Measurements from ENCODE around the gene DCK. TPM values are rescaled to one million over a fixed set of nuclear protein-coding genes. Genes with fewer than 3 reads are reported as not detected.
A peak's percentile ranks its signal among the peaks of the same experiment; 100 is the strongest.

DCK gene
- total RNA-seq: 10 to 100 TPM; 21.1 to 30.4 (median 24.9) TPM

DNA sequence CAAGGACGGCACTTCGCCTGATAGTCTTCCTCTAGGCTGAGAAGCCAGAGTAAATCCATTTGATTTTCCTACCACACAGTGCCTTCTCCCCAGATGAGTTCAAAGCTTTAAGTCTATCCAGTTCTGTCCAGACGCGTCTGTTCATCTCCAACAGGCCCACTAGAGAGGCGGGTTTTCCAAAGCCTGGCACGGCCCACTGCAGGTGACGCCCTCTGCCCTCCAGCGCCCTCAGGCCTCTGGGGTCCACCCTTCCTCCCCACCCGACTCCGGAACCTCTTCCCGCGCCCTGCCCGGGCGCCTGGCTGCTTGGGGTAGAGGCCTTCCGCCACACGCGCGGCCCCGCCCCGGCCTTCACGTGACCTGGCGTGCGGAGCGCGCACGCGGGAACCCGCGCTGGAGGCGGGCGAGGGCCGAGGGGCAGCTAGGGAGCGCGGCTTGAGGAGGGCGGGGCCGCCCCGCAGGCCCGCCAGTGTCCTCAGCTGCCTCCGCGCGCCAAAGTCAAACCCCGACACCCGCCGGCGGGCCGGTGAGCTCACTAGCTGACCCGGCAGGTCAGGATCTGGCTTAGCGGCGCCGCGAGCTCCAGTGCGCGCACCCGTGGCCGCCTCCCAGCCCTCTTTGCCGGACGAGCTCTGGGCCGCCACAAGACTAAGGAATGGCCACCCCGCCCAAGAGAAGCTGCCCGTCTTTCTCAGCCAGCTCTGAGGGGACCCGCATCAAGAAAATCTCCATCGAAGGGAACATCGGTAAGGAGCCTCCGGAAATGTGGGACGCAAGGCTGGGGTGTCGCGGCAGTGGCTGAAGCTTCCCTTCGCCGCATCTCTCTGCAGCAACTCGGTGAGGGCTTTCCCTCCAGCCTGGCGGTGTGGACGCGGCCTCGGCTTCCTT lies at the start of gene DCK:
TSS of gene DCK (plus strand) at position 469 of the 888 bp plus-strand sequence. CDS start at position 656, 187 bp downstream.
- TF ChIP-seq, protein P1, sequence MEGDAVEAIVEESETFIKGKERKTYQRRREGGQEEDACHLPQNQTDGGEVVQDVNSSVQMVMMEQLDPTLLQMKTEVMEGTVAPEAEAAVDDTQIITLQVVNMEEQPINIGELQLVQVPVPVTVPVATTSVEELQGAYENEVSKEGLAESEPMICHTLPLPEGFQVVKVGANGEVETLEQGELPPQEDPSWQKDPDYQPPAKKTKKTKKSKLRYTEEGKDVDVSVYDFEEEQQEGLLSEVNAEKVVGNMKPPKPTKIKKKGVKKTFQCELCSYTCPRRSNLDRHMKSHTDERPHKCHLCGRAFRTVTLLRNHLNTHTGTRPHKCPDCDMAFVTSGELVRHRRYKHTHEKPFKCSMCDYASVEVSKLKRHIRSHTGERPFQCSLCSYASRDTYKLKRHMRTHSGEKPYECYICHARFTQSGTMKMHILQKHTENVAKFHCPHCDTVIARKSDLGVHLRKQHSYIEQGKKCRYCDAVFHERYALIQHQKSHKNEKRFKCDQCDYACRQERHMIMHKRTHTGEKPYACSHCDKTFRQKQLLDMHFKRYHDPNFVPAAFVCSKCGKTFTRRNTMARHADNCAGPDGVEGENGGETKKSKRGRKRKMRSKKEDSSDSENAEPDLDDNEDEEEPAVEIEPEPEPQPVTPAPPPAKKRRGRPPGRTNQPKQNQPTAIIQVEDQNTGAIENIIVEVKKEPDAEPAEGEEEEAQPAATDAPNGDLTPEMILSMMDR (IDR thresholded peaks at IDR 0.05): no peak
- TF ChIP-seq POLR2A (IDR thresholded peaks at IDR 0.05): peak in 1 of 2 donors; percentile 56
- H3K4me3 ChIP-seq (ENCODE audit: low read depth, poor library complexity, severe bottlenecking): peak within 1 kb of the TSS; percentile 88
- 0 to 1% methylated on average over 21 to 40 of the region's 74 CpGs for WGBS, 2 donors
- peak; percentile 82 to 97 for DNase-seq (ENCODE audit: low spot score in 2 of 2)
- intact Hi-C loops (cut with DNase I; ENCODE audit: low total_unique reads): no loop called here

DNA sequence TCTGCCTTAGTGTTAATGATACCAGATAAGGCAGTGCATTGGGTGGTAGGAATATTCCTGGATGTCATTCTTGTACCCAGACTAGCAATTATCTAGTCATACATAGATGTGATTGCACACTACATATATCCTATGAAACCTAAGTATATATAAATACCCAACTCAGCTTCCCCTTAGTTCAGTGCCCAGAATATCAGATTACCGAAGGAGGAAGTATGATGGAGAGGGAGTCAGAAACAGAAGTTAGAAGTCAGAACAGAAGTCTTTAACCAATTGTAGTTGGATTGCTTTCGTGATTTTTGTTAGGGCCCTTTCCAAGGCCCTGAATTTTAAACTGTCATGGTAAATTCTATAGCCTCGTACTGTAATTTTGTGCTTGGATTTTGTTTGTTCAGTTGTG lies 48.4 kb upstream of the DCK start:
- H3K4me3 ChIP-seq (ENCODE audit: low read depth, poor library complexity, severe bottlenecking): no peak overlapping the region
- WGBS, 2 donors: 56 to 59% methylated on average over 3 of the region's 3 CpGs
- no peak for DNase-seq (ENCODE audit: low spot score in 2 of 2)
- intact Hi-C loops (cut with DNase I; ENCODE audit: low total_unique reads): no loop called here
- TF ChIP-seq, protein P1 (IDR thresholded peaks at IDR 0.05): no peak
- TF ChIP-seq POLR2A (IDR thresholded peaks at IDR 0.05): no peak

DNA sequence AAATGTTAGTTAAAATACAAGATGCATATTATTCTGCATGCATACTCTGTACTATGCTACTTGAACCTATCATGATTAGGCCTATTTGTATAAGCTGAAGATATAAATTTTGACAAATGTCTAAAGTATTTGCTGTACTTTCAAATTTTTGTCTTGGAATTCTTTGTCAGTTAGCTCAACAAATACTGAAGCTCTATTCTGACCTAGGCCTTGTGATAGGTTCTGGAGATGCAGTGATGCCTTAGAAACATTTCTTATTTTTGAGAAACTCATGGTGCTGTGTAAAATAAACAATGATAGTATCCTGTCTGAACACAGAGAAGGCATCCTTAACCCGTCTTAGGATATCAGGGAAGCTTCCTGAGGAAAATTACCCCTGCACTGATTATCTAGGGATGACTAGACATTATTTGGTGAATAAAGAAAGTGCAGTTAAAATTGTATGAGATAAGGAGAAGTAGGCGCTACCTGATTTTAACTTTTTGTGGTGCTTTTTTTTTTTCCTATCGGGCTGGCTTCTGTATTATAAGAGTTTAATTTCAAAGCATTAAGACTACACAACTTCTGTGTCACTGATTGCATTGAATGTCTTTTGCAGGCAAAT lies 47.9 kb upstream of the DCK start:
- WGBS, 2 donors: 88 to 94% methylated on average over 3 of the region's 3 CpGs
- no peak for DNase-seq (ENCODE audit: low spot score in 2 of 2)
- no peak for TF ChIP-seq POLR2A (IDR thresholded peaks at IDR 0.05)
- TF ChIP-seq, protein P1 (IDR thresholded peaks at IDR 0.05): no peak
- intact Hi-C loops (cut with DNase I; ENCODE audit: low total_unique reads): no loop called here
- H3K4me3 ChIP-seq (ENCODE audit: low read depth, poor library complexity, severe bottlenecking): no peak overlapping the region

DNA sequence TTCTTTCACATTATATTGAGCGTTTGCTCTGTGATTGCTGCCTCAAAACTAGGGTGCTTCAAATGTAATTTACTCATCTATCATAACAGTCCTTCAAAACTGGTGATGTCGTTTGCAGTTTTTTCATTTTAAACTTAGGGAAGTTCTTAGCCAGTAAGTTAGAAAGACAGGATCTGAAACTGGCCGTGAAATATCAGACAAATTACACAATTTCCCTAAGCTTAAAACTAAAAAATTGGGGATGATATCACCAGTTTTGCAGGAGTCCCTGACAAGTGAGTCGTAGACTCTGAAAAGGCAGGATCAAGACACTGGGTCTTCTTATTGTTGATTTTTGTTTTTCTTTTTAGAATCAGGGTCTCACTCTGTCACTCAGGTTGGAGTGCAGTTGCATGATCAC lies 46.5 kb upstream of the DCK start:
- TF ChIP-seq, protein P1 (IDR thresholded peaks at IDR 0.05): no peak
- TF ChIP-seq POLR2A (IDR thresholded peaks at IDR 0.05): no peak
- DNase-seq (ENCODE audit: low spot score in 2 of 2): no peak
- intact Hi-C loops (cut with DNase I; ENCODE audit: low total_unique reads): no loop called here
- WGBS, 2 donors: 85 to 93% methylated on average over 4 of the region's 4 CpGs
- no peak overlapping the region for H3K4me3 ChIP-seq (ENCODE audit: low read depth, poor library complexity, severe bottlenecking)

DNA sequence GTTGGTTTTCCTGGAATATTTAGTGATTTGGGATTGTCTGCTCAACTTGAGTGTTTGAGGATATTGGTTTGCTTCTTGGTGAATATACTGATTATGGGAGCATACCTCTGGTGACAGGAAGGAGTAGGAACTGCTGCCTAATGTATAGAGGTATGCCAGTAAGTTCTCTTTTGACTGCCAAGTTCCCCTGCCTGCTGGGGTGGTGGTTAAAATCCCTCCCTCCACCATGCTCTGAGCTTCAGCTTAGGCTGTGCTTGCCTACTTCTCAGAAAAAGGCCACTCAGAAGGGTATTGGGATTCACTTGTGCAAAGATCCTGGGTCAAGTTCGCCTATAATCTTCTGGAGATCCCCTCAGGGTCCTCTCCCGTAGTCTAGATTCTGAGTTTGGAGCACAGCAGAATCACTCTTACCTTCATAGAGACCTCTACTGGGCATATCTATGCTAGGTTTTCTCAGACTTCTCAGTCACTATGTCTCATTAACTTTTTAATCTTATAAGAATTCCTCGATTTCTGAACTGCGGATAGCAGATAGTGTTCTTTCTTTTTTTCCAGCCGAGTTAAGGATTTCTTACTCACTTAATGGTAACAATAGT lies 44.7 kb upstream of the DCK start:
- no peak for DNase-seq (ENCODE audit: low spot score in 2 of 2)
- no peak overlapping the region for H3K4me3 ChIP-seq (ENCODE audit: low read depth, poor library complexity, severe bottlenecking)
- 76 to 84% methylated on average over 5 of the region's 5 CpGs for WGBS, 2 donors
- intact Hi-C loops (cut with DNase I; ENCODE audit: low total_unique reads): no loop called here
- TF ChIP-seq, protein P1 (IDR thresholded peaks at IDR 0.05): no peak

Measured in lower leg skin (tissue), 4 donors.